GM18508 (cell line): ENCODE measurements around the gene NBEAL2.

Experiments used
- ATAC-seq: cut with Tn5 transposase; IDR thresholded peaks from one replicate; pipeline ENCODE4 v1.9.1; 2021; ENCODE audit warnings: moderate number of reproducible peaks; ENCODE audit not compliant: insufficient read depth, unreplicated experiment

Gene NBEAL2

GRCh38 chr3:46984591-46985459, 5.4 kb downstream of the NBEAL2 start:
- no peak for ATAC-seq

- ATAC-seq: no peak
These were observed 6.1 kb downstream of the NBEAL2 start for GRCh38 chr3:46985588-46985987.

GRCh38 chr3:46986055-46986730, 6.7 kb downstream of the NBEAL2 start:
- ATAC-seq: no peak

GRCh38 chr3:46986782-46987310, 7.4 kb downstream of the NBEAL2 start:
- no peak for ATAC-seq

GRCh38 chr3:46987319-46987742, 7.9 kb downstream of the NBEAL2 start:
- ATAC-seq: no peak

GRCh38 chr3:46987743-46988401, 8.4 kb downstream of the NBEAL2 start:
- no peak for ATAC-seq

GRCh38 chr3:46988616-46989015, 9.2 kb downstream of the NBEAL2 start:
- no peak for ATAC-seq

GRCh38 chr3:46989146-46989810, 9.8 kb downstream of the NBEAL2 start:
- ATAC-seq: no peak

GRCh38 chr3:46990573-46991374, 11.3 kb downstream of the NBEAL2 start:
- ATAC-seq: no peak

- ATAC-seq: no peak
These were observed 12.1 kb downstream of the NBEAL2 start for GRCh38 chr3:46991406-46992165.

GRCh38 chr3:46992231-46992630, 12.8 kb downstream of the NBEAL2 start:
- no peak for ATAC-seq

GRCh38 chr3:46993292-46993691, 13.8 kb downstream of the NBEAL2 start:
- no peak for ATAC-seq

- no peak for ATAC-seq
These were observed 14.5 kb downstream of the NBEAL2 start for GRCh38 chr3:46993986-46994385.

GRCh38 chr3:46994801-46995731, 15.6 kb downstream of the NBEAL2 start:
- no peak for ATAC-seq

GRCh38 chr3:46995901-46996562, 16.6 kb downstream of the NBEAL2 start:
- ATAC-seq: no peak

- ATAC-seq: no peak
These were observed 17.4 kb downstream of the NBEAL2 start for GRCh38 chr3:46996689-46997452.
